Stimulated activated CD4-positive, alpha-beta T cell treated with anti-CD3 and anti-CD28 coated beads, Interleukin-12 subunit alpha, Interleukin-12 subunit beta, amount 100 ng/mL, for 24 hours (primary cell): ENCODE measurements around the gene TGM5.
"Not testable (repeated sequence)": the region's sequence is repeated elsewhere in the genome, so short reads cannot be mapped to it uniquely, and the experiment has no call there.

Source experiments
- DNase-seq, 2 experiments: peaks; one replicate each; pipeline ENCODE4 v3.0.0-alpha.2; 2020; ENCODE audit warnings: low read depth in 2 of 2

TGM5 gene

DNA sequence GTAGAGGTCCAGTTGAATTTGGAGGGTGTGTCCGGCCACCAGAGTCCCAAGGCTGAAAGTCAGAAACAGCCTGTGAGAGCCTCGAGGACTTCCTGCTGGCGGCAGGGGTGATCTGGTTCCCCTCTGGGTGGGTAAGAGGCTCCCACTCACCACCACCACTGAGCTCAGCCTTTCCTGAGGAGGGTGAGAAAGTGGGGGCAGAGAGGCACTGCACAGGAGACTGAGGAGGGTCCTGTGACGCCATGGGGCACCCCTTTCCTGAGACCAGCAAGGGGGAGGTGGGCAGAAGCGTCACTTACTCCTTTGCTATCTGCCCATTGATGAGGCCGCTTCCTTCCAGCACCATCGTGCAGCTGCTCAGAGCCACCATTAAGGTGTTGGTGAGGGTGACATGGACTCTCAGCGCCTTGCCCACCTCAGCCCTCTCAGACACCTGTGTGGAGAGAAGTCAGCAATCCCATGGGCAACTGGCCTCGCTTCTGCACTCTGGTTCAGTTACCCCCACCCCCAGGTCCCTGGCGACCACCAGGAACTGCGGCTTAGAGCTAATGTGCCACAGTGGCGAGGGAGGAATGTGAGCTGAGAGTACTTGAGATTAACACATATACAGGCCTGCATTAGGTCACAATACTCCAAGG lies 10.0 kb upstream of the TGM5 start:
- DNase-seq = no peak

DNA sequence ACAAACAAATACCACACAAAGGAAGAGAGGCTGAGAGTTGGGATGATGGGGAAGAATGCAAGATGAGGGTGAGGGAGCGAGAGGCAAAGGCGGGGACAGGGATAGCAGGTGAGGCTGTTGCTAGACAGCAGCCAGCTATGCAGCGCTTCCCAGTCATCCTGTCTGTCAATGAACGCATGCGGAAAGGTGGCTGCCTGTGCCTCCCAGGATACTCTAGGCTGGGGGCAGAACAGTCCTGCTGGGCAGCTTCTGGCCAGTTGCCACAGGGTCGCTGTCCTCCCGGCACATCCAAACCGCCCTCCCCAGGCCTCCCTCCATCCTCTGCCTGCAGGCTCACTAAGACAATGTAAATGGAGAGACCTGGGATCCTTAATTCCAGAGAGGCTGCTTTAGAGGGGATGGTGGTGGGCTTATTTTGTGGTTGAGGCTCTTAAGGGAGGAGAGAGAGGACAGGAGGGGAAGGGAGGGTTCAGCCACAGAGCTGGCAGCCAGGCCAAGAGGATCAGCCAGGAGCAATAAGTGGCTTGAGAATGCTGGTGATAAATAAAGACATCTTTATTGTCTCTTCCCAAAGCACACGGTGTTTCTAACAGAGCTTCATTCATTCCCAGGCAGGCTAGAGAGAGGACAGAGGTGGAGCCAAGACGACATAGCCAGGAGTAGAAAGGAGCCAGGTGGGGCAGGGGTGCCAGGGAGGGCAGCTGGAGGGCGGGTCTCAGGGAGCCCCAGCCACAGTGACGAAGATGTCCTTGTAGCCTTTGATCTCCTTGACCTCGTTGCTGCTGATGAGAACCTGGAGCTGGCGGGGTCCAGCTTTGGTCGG lies 9.2 kb upstream of the TGM5 start:
- no peak for DNase-seq

DNA sequence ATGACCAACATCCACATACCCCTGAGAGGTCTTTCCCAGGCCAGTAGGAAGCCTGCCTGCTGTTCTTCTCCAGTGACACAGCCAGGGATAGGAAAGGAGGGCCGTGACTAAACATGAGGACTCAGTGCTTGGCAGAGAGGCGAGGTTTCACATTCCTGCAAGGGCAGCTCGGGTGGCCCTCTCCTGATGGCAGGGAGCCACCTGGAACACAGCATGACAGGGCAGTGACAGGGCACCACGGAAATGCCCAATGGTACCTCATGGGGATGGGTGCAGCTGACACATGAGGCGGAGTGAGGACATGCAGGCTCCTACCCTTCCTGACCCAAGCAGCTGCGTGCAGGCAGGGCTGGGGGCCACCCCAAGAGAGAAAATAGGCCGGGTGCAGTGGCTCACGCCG lies 7.4 kb upstream of the TGM5 start:
- no peak for DNase-seq

DNA sequence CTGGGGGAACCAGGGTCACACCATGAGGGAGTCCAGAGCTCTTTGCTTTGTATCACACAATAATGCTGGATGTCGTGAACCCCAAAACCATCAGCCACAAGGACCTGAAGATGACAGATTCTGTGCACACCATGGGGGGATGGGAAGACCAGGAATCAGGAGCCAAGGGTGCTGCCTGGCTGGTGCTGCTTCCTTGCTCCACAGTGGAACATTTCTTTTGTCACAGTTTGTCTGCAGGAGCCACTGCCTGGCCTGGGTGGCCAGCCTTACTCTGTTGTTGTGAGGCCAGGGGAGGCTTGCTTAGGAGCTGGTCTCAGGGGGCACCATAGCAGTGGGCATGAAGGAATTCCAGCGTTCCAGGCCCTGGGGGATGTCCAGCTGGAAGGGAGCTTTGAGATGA lies 6.5 kb upstream of the TGM5 start:
- no peak for DNase-seq

DNA sequence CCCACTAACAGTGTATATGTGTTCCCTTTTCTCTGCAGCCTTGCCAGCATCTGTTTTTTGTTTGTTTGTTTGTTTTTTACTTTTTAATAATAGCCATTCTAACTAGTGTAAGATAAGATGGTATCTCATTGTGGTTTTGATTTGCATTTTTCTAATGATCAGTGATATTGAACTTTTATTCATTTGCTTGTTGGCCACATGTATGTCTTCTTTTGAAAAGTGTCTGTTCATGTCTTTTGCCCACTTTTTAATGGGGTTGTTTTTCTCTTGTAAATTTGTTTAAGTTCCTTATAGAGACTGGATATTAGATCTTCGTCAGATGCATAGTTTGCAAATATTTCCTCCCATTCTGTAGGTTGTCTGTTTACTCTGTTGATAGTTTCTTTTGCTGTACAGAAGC lies 5.2 kb upstream of the TGM5 start:
- not testable (repeated sequence) for DNase-seq

DNA sequence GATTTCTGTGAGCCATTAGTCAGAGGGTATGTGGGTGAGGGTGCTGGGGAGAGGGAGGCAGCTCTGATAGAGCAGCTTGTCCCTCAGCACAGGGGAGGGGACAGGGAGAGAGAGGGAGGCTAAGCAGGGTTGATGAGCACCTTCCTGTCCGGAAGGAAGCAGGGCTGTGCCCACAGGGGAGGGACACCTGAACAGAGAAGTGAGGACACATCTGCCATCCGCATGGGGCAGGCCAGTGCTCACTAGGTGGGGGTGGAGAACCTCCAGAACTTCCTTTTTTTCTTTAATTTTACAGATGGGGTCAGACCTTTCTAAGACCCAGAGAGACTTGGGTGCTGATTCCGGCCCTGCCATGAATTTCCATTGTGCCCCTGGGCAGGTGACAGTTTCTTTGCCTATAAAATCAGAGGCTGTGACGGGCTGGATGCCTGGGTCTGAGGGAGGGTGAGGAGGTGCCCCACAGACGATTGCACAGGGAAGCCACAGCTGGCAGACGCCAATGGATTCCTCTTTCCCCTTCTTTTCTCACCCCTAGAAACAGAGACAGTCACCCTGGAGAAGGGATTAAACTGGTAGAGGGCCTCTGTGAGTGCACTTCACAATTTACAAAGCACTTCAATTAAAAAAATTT lies 4.1 kb upstream of the TGM5 start:
- DNase-seq = no peak

DNA sequence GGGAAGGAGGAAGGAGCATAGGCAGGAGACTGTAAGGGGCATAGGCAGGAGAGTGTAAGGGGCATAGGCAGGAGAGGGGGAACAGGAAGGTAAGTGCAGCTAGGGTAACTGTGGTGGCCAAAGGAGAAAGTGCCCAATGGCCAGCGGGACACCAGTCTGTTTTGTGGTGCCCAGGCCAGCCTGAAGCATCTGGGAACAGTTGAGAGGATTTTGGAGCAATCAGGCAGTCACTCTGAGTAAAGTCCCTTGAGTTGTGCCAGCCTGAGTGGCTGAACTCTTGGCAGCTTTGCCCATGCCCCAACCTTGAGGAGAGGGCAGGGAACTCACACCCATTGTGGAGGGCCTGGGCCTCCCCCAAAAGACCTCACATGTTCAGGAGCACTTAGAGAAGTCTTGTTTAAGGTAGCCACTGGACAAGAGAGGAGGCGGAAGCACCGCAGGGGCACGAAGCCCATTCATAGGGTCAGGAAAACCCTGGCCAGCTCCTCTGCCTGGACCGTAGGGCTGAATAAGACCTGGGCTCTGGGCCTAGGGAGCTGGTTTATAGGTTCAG lies 3.5 kb upstream of the TGM5 start:
- DNase-seq = no peak

DNA sequence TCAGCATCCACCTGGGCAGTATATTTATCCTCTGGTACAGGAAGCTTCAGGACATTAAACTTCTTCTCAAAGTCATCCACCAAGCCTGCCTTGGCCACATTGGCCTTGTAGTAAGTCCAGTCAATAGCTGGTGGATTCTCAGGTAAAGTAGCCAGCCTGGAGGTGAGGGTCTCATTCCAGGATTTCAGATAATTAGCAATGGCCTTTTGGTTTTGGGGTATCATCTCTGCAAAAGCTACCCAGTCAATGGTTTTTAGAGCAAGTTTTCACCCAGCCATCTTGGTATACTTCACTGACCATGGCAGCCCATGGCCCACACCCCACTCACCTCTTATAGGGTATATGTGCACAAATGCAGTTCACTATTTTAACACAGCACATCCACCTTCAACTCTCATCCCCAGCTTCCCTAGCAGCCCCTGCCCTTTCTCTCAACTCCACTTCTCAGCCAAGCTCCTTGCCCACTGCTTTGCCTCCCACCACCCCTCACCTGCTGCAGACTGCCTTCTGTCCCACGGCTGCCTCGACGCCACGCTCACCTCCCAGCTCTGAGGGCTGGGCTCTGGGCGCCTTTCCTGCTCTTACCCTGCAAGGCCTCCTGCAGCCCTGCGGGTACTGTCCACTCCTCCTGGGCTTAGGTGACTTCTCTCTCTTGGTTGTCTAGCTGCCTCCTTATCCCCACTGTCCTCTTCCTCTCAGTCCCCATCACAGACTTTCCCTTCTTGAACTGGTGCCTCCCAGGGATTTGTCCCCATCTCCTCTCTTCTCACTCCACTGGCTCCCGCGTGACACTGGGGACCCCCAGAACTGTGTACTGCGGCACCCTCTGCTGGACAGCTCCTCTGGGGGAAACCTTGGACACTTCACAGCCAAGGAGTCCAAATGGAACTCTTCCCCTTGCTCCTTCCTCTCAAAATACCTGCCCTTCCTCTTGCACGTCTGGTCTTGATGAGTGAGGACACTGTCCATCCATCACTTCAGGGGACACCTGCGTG lies 1.7 kb upstream of the TGM5 start:
- DNase-seq = no peak

DNA sequence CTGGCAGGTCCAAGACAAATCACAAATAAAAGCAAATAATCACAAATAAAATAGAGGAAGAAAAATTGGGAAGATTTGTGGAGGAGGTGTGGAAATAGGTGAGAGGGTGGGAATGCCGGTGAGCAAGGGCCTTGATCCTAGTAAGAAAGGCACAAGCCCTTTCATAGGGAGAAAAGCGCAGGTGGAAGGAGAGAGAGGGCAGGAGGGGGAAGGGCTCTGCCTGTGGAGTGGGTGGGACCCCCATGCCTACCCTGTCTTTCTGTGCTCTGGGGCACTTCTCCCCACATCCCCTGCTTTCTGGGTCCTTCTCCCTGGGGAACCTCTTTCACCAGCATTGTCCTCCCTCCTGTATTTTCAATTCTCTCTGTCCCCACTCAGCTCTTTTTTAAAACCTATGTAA lies 711 bp upstream of the TGM5 start:
- DNase-seq = no peak

DNA sequence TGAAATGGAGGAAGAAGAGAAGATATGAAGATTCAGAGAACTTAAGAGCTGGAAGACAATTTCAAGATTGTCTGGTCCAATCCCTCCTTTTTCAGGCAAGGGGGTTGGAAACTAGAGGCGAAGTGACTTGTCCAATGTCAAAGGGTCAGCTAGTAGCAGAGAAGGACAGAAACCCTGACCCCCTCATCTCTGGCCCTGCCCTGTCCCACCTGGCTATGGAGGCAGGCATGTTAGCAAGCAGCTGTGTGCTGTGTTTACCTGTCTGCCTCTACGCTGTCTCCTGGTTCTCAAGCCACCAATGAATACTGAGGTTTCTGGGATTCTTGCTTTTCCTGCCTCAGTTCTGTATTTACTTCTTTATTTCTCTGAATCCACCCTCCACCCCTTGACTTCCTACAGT lies 342 bp downstream of the TGM5 start:
- no peak for DNase-seq

DNA sequence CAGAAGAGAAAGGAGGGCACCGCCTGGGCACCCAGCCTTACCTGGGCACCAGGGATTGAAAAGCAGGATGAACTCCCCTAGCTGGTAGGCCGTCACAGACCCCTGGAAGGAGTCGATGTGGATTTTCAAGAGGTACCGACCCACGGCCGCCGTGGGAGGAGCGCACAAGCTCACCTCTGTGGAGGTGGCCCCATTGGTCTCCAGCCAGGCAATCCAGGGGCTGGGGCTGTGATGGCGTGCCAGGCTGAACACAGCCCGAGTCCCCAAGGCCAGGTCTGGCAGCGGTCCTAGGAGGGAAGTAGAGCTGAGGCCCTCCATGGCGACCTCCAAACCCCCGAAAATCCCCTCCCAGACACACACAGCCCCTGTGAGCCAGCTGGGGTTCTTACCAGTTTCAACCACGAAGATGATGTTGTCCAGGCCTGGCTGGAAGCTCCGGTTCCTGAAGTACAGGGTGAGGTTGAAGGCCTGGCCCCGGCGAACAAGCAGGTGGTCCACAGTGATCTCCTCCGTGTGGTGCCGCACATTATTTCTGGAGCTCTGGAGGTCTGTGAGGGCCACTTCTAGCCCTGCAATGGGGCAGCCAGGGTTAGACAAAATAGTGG lies 6.6 kb downstream of the TGM5 start:
- DNase-seq = no peak

DNA sequence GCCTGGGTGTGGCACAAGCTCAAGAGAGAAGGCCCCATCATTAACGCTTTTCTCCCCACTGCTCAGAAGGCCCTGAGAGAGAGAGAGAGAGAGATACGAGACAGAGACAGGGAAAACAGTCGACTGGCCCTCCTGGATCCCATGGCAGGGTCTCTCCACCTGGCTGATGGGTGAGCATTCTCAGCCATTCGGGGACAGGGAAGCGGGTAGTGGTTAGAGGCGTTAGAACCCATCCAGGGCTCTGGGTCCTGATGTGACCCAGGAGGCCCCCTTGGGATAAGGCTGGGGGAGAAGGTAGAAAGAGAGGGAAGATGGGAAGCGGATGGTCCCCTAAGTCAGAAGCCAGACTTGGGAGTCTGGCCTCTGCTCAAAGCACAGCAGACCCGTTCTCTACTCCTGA lies 7.9 kb downstream of the TGM5 start:
- no peak for DNase-seq

DNA sequence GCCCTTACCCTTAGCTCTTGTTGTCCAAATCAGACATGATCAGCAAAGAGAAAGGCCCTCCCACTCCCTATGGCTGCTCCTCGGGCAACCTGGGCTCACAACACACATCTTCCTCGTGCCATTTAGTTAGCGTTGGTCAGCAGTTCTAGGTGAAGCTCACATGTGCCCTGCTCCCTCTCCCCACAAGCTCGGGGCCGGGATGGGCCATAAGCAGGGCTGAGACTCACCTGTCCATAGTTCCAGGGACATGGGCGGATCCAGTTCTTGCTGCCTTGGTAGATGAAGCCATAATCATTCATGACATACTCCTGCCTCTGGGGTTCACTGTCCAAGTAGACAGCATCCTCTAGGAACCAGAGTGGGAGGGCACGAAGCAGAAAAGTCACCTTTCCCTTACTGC lies 10.4 kb downstream of the TGM5 start:
- DNase-seq = no peak

DNA sequence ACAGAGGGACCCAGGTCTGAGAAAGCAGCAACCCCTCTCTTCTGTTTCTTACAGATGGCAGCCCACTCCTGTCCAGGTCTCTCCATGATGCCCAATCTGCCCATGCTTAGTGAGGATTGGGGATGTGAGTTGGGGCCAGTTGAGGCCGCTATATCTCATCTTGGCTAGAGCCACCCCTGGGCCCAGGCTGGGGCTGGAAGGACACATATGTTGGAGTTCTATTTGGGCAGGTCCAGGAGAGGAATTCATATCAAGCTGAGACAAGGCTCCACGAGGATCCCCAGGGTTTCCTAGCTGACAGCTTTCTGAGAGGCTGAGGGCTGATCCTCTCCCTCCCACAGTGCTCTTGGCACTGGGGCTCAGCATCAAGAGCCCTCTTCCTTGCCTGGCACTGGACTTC lies 11.4 kb downstream of the TGM5 start:
- DNase-seq = no peak

DNA sequence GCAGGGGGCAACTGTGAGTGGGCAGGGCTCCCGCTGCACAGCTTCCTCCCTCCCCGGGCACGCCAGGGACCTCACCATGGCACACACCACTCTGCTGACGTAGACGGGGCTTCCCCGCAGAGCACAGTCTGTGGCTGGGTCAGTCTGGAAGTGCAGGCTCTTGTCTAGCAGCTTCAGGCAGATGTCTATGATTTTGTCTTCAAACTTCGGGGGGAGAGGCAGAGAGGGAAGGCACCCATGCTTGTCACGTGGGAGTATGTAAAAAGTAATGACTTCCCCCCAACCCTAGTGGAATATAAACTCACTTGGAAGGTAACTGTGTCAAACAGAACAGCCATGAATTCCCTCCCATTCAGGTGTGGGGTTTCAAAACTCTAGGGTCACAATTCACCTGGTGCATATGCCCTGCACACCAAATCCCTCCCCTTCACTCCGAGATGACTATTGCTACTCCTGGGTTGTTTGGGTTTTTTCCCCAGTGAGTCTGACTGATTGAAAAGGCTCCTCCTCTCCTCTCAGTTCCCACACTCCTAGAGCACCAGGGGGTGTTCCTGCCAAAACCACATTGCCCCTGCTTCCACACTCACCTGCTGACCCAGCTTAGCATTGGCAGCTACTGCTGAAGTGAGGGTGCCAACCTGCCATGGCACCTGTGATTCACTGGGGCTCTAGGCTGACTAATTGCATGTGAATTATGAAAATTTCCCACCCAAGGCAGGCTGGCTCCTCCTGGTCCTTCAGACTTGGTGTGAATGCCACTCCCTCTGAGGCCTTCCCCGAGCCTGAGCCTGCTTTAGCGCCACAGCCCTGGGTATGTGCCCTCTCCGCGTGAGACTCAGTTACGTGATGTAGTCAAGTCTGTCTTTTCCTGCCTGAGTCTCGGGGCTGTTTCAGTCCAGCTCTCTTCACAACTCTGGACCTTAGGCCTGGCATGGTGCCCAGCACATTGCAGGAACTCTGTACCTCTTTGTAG lies 13.0 kb downstream of the TGM5 start:
- no peak for DNase-seq

DNA sequence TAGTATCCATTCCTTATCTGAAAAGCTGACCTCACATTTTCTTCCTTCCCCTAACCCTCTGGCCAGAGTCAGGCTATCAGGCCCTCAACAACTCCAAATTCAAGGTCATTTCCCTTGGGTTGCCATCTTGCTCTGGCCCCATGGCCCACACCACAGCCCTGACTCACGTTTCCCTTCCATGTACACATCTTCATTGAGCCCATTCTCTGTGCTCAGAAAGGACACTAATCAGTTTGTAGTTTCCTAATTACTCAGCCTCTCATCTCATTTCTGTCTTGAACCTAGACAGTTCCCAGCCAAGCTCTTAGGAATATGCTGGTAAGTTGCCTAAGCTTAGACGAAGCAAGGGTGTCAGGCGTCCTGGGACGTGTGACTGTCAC lies 14.9 kb downstream of the TGM5 start:
- DNase-seq = no peak

DNA sequence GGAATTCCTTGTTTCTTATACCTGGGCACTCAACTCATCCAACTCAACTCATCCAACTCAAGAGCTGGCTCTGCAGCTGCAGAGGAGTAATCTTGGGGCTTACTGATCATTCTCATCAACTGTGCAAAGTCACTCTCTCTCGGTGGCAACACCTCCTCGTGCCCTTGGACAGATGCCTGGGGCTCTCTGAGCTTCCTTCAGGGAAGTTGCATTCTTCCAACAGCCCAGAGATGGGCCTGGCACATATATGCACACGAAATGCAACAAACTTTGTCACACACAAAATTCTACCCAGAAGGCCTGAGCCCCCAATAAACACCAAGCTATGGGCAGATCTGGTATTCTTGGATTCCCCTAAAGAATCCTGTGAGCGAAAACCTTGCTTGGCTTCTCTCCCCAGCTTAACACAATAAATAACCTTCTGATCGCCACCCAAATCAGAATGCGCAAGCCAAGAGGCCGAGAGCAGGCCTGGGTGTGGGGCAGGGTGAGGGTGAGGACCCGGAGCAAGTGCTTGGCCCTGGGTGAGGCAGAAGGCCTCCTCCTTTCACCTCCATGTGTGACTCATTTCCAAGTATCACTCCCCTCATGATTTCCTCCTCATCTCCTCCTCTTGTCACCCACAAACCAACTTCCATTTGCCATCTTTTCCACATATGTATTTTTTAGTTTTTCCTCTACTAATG lies 15.4 kb downstream of the TGM5 start:
- no peak for DNase-seq

DNA sequence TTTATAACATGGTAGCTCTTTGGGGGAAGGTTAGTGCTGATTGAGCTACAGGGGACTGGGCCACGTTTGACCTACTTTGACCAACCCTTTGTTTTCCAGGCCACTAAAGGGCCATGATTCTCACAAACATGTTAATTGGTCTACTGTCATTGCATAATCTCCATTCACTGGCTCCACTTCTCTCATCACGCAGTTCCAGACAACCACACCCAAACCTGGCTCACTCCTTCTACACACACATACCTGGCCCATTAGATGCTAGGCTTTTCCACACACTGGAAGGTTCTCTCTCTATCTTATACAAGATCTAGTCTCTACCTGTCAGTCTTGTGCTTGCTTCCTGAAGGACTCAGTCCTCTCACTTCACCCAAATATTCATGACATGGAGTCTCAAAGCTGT lies 15.9 kb downstream of the TGM5 start:
- no peak for DNase-seq

DNA sequence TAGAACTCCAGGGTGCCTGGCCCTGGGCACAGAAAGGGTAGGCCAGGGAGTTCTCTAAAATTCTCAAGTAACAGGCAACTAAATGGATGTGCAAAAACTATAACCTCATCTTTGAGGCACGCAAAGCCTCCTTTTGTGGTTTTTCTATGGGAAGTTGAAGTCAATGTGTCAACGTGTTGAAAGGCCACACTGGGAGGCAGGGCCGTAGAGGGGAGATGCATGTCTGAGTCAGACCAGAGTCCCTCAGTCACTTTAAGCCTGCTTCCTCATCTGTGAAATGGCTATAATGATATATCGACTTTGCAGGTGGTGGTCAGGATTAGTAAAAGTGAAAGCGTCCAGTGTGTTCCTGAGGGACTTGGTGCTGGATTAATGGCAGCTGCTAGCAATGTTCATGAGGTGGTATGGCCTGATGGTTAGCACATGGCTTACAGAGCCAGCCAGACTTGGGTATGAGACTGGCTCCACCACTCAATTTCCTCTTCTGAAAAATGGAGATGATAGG lies 17.0 kb downstream of the TGM5 start:
- no peak for DNase-seq
